ENCODE measurements around the gene NGRN. TPM values are rescaled to one million over a fixed set of nuclear protein-coding genes. Genes with fewer than 3 reads are reported as not detected.
"Not testable (repeated sequence)": the region's sequence is repeated elsewhere in the genome, so short reads cannot be mapped to it uniquely, and the experiment has no call there.

NGRN gene
- total RNA-seq, 1 experiment from 2014 or later = 137 TPM

DNA sequence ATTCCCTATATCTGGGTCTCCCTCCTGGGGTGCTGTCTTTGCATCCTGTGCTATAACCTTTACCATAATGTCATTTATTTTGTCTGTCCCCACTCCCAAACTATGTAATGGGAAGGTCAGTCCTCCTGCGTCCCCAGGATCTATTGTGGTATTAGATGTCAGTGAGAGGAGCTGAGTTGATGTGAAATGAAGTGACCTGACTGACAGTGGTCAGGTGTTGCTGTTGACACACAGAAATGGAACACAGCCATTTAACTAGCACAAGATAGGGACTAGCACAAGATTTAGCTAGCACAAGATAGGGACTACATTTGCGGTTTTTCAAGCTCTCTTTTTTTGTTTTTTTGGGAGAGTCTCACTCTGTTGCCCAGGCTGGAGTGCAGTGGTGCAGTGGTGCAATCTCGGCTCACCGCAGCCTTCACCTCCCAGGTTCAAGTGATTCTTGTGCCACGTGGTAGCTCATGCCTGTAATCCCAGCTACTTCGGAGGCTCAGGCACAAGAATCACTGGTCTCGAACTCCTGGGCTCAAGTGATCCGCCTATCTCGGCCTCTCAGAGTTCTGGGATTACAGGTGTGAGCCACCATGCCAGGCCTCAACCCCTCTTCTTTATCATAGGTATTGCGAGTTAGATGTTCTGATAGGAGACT, 5.2 kb downstream of the NGRN start:
- intact Hi-C loops (cut with micrococcal nuclease; ENCODE audit: unreplicated experiment) = no loop called here
- H3K9me3 ChIP-seq (ENCODE audit: control insufficient read depth, insufficient read depth, low read depth, low read length) = no peaks in the 10 kb centered on the region
- in situ Hi-C loops (cut with HindIII; ENCODE audit: low pct_unique_long_range_greater_than_20kb, low sequenced_read_pairs) = no loop called here
- ATAC-seq (no peak), DNase-seq (ENCODE audit: low read depth, low spot score) (no peak)
- peaks cover 19% of the 10 kb centered on the region for H3K4me1 ChIP-seq (ENCODE audit: control insufficient read depth, insufficient read depth, low read length)
- TF ChIP-seq TCF7L2 (IDR thresholded peaks at IDR 0.05; ENCODE audit: low read depth, low read length) (no peak), SIN3A (IDR thresholded peaks at IDR 0.05; ENCODE audit: borderline replicate concordance, insufficient read depth, low read depth, low read length) (no peak), POLR2AphosphoS5 (IDR thresholded peaks at IDR 0.05; ENCODE audit: low read depth, low read length) (no peak), CTCF (IDR thresholded peaks at IDR 0.05) (no peak)
- TF ChIP-seq, protein P1, sequence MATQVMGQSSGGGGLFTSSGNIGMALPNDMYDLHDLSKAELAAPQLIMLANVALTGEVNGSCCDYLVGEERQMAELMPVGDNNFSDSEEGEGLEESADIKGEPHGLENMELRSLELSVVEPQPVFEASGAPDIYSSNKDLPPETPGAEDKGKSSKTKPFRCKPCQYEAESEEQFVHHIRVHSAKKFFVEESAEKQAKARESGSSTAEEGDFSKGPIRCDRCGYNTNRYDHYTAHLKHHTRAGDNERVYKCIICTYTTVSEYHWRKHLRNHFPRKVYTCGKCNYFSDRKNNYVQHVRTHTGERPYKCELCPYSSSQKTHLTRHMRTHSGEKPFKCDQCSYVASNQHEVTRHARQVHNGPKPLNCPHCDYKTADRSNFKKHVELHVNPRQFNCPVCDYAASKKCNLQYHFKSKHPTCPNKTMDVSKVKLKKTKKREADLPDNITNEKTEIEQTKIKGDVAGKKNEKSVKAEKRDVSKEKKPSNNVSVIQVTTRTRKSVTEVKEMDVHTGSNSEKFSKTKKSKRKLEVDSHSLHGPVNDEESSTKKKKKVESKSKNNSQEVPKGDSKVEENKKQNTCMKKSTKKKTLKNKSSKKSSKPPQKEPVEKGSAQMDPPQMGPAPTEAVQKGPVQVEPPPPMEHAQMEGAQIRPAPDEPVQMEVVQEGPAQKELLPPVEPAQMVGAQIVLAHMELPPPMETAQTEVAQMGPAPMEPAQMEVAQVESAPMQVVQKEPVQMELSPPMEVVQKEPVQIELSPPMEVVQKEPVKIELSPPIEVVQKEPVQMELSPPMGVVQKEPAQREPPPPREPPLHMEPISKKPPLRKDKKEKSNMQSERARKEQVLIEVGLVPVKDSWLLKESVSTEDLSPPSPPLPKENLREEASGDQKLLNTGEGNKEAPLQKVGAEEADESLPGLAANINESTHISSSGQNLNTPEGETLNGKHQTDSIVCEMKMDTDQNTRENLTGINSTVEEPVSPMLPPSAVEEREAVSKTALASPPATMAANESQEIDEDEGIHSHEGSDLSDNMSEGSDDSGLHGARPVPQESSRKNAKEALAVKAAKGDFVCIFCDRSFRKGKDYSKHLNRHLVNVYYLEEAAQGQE (IDR thresholded peaks at IDR 0.05; ENCODE audit: insufficient read depth in 1 of 2, low read depth in 2 of 2, low read length in 1 of 2) = no peak
- no peaks in the 10 kb centered on the region for H3K27me3 ChIP-seq (ENCODE audit: control insufficient read depth, insufficient read depth, low read length)
- CTCF ChIA-PET = no interaction called here
- POLR2A ChIA-PET = interaction anchor here (0.6 kb wide), 1 partner anchor 303 kb away, joined by 4 read pairs; no protein-coding TSS in a partner anchor
- no peak overlapping the region for H3K4me3 ChIP-seq (ENCODE audit: low read depth in 2 of 2, low read length in 2 of 2)
- BruUV-seq (replicated peaks) = no TSS peak
- H3K36me3 ChIP-seq (ENCODE audit: control insufficient read depth, insufficient read depth, low read length) = peaks cover 18% of the 10 kb centered on the region
- H3K27ac ChIP-seq (ENCODE audit: low read length) = no peak overlapping the region

GRCh38 chr15:90271459-90272166, 6.1 kb downstream of the NGRN start:
- Histone ChIP-seq H3K4me3 (ENCODE audit: low read depth in 2 of 2, low read length in 2 of 2) (no peak overlapping the region), H3K4me1 (ENCODE audit: control insufficient read depth, insufficient read depth, low read length) (peaks cover 19% of the 10 kb centered on the region), H3K36me3 (ENCODE audit: control insufficient read depth, insufficient read depth, low read length) (peaks cover 18% of the 10 kb centered on the region; the same call in 1 of the 2 replicates), H3K9me3 (ENCODE audit: control insufficient read depth, insufficient read depth, low read depth, low read length) (no peaks in the 10 kb centered on the region), H3K27ac (ENCODE audit: low read length) (no peak overlapping the region), H3K27me3 (ENCODE audit: control insufficient read depth, insufficient read depth, low read length) (no peaks in the 10 kb centered on the region)
- ATAC-seq = no peak
- TSS peak; percentile 53 for BruUV-seq (replicated peaks)
- POLR2A ChIA-PET = no interaction called here
- intact Hi-C loops (cut with micrococcal nuclease; ENCODE audit: unreplicated experiment) (no loop called here), in situ Hi-C loops (cut with HindIII; ENCODE audit: low pct_unique_long_range_greater_than_20kb, low sequenced_read_pairs) (no loop called here)
- no peak for DNase-seq (ENCODE audit: low read depth, low spot score)
- TF ChIP-seq SIN3A (IDR thresholded peaks at IDR 0.05; ENCODE audit: borderline replicate concordance, insufficient read depth, low read depth, low read length) (no peak), CTCF (IDR thresholded peaks at IDR 0.05) (no peak), TCF7L2 (IDR thresholded peaks at IDR 0.05; ENCODE audit: low read depth, low read length) (no peak), POLR2AphosphoS5 (IDR thresholded peaks at IDR 0.05; ENCODE audit: low read depth, low read length) (no peak)
- TF ChIP-seq, protein P1 (IDR thresholded peaks at IDR 0.05; ENCODE audit: insufficient read depth in 1 of 2, low read depth in 2 of 2, low read length in 1 of 2) = no peak
- CTCF ChIA-PET = interaction anchor here (0.5 to 0.6 kb wide), 2 partner anchors 57 to 125 kb away, joined by 4 read pairs; no protein-coding TSS in a partner anchor

GRCh38 chr15:90278467-90278866, 13.0 kb downstream of the NGRN start:
- DNase-seq (ENCODE audit: low read depth, low spot score); H3K4me1 ChIP-seq (ENCODE audit: control insufficient read depth, insufficient read depth, low read length); BruUV-seq (replicated peaks); ATAC-seq; in situ Hi-C loops (cut with HindIII; ENCODE audit: low pct_unique_long_range_greater_than_20kb, low sequenced_read_pairs); H3K27ac ChIP-seq (ENCODE audit: low read length); intact Hi-C loops (cut with micrococcal nuclease; ENCODE audit: unreplicated experiment); H3K36me3 ChIP-seq (ENCODE audit: control insufficient read depth, insufficient read depth, low read length); CTCF ChIA-PET; H3K27me3 ChIP-seq (ENCODE audit: control insufficient read depth, insufficient read depth, low read length); H3K9me3 ChIP-seq (ENCODE audit: control insufficient read depth, insufficient read depth, low read depth, low read length); H3K4me3 ChIP-seq (ENCODE audit: low read depth in 2 of 2, low read length in 2 of 2): not testable (repeated sequence)
- POLR2A ChIA-PET = interaction anchor here (0.6 kb wide), 1 partner anchor 277 kb away, joined by 4 read pairs; no protein-coding TSS in a partner anchor

Data from Panc1 (cell line).